HG03095 (cell line): ENCODE results near the gene AOPEP.
"Not testable (repeated sequence)": the region's sequence is repeated elsewhere in the genome, so short reads cannot be mapped to it uniquely, and the experiment has no call there.

Experiments used
- ATAC-seq: cut with Tn5 transposase; IDR thresholded peaks from one replicate; pipeline ENCODE4 v1.9.1; 2021; ENCODE audit warnings: moderate library complexity; ENCODE audit not compliant: unreplicated experiment

Gene AOPEP

DNA sequence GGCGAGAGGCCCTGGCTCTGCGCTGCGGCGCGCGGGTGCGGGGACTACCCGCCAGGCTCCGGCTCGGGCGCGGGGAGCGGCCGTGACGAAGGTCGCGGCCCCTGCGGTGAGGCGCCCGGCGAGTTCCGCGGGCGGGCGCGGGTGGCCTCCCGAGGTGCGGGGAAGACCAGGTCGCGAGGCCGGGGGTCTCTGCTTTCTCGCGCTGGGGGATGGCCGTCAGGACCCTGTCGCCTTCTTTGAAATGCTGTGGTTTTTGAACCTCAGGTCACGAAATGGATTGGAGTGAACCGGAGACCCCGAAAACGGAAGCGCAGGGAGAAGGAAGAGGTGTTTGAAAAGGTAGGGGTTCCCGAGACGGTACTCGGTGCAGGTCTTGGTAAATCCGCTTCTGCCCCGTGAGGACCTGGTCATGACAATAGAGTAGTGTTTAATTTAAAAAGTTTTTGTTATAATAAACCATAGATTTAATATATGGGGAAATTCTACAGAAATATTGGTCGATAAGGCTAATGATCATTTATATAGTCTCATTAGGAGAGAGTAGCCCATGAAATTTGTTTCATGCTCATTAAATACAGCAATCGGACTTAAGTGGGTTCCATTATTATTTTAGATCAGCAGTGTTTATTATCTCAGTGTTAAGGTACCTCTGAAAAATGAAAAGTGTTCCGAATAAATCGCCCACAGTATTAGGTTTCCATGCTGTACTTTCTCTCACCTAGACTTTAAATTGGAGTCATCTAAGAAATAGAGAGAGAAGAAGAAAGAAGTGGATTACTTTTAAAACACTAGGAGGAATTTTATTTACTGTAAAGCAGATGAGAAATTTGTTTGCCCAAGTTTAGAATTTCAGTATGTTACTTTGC lies 279.0 kb downstream of the AOPEP start:
- no peak for ATAC-seq

DNA sequence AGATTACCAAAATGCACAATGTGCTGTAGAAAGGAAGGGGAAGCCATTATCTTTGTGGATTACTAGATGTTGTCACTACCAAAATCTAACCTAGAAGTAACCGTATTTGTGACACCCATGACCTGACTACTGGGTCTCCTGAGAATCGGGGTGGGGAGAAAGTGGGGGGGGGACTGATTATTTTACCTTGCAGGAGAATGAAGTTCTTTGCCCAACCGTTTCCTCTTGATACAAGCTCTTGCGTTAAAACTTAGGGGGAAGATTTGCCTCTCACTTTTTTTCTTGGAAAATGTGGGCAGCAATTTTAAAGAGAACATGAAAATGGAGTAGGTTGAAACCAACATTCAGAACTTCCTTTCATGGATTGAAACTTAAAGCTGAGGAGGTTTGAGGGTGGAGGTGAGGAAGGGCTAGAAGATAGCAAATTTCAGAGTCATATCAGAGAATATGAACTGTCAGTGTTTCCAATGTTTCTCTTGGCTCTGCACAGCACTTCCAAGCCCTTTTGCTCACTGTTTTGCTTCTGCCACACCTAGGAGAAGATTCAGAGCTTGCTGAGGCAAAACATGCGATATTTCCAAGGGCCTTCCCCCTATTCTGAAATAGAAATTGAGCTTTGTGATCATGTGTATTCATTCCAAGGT lies 280.8 kb downstream of the AOPEP start:
- ATAC-seq = no peak

DNA sequence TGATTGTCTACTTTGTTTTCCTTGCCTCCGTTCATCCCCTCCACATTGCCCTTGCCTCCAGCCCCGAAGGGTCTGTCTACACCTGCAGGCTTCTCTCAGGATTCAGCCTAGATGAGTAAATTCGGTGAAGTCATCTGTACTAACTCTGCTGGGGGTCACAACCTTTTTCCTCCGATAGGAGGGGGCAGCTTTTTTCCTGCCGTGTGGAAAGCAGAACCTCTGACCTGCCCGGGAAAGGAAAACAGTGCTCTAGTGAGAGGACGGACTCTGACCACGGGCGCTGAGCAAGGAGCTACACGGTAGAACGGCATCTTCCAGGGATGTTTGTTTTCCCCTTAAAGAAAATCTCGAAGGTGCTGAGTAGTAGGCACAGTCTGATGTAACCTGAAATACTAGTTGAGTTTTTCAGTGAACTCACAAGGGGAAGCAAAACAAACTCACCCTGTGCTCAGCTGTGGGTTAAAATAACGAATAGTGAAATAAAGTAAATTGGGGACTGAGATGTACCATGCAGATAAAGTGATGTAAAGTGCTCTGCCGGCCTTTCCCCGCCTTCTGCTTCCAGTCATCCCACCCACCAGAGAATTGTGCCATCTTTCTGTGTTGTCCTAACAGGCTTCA lies 281.8 kb downstream of the AOPEP start:
- ATAC-seq = no peak

DNA sequence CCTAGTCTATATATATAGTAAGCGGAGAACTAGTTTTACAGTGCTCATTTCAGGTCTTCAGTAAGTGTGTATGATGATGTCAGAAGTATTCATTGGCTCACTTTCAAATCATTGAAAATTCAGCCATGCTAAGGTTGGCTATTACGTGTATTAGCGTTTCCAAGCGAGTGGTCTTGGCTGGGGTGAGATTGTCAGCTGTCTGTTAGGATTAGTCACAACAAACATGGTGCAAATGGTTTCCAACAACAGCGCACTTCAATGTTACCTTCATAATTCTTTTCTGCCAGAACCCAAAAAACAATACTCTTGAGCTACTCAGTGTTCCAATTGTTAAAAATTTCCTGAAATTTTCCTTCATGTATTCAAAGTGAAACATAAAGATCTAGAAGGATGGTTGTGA lies 283.0 kb downstream of the AOPEP start:
- no peak for ATAC-seq

DNA sequence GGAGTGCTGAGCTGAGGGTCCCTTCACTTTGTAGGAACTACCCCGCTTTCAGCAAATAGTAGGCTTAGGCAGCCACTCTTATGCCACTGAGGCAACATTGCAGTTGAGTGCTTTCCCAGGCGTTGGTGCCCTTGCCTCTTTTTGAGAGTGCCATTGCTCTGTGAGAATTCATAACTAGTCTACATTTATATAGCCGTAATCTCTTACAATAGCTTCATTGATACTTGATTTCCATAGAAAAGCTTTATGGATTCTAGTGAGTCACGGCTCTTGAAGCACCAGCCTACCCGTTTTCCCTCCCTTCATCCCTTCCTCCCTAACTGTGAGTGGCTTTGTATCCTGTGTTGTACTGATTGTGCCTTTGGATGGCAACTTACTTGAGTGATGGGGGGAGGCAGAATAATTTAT lies 283.9 kb downstream of the AOPEP start:
- ATAC-seq = no peak

DNA sequence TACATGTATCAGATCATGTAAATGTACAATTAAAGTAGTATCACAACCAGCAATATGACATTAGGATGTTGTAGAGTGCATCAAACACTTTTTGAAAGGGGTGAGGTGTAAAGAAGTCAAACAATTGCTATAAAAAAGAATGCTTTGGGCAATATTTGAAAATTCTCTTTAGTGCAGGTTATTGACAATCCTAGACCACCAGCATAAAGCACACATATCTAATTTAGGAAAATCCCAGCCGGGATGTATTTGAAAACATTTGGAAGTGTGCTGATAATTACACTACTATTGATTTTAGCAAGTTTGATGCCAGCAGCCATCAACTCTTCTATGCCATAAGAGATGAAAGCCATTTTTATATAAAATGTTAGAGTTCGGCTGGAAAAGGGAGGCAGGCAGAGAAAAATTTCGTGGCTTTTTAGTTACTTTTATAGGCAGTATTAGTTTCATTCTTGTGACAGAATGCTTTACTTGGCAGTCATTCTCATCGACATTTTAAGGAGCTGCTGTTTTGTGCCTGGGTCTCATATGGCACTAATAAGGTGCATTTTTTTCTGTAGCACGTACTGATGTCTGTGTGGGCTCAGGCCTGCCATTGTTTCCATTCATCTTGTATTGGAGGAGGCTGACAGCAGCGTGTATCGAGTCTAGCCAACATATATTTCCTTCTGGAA lies 285.7 kb downstream of the AOPEP start:
- ATAC-seq = no peak

DNA sequence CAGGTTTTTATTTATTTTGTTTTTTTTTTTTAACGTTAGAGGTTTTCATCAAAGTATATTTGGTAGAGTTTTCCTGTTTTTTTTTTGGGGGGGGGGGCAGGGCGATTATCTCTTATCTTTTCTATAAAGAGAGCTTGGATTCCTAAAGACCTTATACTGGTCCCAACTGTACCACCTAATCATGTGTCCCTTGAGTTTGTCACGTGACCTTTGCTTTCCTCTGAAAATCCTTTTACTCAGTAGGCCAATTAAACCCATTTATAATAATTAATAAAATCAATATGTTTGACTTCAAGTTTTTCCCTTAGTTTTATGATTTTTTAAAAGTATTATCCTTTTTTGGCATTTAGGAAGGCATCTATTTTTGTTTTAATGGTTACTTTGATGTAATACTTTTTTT lies 286.4 kb downstream of the AOPEP start:
- ATAC-seq = no peak

DNA sequence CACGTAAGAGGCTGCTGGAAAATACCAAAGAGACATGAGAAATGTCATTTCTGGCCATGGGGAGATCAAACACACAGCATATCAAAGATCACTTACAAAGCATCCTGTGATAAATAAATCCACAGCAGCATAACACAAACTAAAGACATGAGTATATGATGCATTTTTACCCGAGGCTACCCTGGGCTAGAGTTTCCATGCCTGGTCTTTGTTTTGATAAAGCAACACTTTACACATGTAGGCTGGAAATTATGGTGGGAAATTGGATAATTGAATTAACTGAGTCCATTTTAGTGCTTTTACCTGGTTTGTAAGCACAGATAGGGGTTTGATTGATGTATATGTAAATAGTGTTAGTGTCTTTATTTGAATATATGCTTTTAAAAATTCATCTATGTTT lies 288.4 kb downstream of the AOPEP start:
- no peak for ATAC-seq

DNA sequence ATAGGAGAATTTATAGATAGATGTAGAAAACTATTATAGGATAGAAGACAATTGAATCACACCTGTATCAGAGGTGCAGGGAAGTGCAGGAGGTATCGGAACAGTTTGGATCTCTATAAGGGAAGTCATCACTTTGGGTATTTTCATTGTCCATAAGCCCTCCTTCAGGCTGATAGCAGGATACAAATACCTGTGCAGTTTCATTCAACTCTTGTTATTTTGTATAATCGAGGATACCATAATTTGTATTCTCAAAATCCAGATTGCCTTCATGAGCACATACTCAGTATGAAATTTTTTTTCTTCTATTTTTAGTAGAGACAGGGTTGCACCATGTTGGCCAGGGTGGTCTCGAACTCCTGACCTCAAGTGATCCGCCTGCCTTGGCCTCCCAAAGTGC lies 289.1 kb downstream of the AOPEP start:
- no peak for ATAC-seq

DNA sequence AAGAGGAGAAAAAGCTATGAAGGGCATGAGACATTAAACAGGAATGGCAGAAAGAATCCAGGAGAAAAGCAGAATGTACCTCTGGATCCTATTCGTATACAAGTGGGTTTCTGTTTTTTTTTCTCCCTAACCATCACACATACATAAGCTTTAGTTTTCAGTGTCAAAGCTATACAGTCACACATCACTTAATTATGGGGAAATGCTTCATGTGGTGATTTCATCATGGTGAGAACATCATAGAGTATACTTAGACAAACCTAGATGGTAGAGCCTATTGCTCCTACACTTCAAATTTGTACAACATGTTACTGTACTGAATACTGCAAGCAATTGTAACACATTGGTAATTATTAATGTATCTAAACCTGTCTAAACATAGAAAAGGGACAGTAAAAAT lies 290.6 kb downstream of the AOPEP start:
- ATAC-seq = no peak

DNA sequence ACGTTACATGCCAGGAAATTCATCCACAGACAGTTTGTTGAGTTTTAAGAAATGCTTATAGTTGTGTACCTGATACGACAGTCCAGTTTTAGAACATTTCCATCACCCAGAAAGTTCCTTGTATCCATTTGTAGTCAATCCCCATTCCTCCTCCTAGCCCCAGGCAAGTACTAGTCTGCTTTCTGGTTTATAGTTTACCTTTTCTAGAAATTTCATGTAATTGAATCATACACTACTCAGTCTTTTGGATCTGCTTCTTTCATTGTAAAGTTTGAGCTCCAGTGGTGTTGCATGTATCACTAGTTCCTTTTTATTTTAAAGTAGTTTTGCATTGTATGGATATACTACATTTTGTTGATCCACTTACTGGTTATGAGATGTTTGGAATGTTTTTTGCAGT lies 291.2 kb downstream of the AOPEP start:
- ATAC-seq = no peak

DNA sequence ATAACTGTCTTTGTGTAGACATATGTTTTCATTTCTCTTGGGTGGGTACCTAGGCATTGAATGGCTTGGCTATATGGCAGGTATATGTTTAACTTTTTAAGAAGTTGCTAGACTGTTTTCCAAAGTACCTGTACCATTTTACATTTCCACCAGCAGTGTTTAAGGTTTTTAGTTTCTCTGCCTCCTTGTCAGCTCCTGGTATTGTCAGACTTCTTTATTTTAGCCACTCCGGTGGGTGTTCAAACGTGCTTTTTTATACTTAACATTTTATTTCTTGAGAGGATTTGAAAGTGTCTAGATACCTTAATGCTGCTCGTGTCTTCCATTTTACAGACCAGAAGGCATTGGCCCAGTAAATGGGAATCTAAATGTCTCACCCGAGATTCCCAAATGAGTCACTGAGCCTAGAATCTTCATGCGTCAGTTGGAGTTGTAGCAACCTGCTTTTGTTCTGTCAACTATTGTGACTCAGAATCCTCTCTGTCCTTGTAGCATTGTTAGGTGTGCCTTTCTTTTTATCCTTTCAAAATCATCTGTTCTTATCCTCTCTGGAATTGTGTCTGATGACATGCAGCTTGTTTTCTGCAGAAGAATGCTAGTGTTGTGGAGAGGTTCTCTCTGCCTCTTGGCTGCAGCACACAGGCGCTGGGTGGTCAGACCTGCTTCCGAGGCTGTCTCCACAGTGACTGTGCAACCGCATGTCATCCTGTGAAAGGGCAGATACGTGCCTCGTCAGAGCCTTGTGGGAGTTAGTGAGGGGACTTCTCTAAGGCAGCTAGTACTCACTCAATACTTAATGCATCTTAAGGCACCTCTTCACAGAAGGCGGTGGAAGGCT lies 291.8 kb downstream of the AOPEP start:
- ATAC-seq = no peak

DNA sequence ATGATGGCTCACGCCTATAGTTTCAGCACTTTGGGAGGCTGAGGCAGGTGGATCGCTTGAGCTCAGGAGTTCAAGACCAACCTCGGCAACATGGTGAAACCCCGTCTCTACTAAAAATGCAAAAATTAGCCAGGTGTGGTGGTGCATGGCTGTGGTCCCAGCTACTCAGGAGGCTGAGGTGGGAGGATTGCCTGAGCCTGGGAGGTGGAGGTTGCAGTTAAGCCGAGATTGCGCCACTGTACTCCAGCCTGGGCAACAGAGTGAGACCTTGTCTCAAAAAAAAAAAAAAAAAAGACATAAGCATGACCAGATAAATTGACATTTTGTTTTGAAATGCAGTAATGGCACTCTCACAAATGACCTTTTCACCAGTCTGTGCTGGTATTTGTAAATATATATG lies 294.1 kb downstream of the AOPEP start:
- not testable (repeated sequence) for ATAC-seq

DNA sequence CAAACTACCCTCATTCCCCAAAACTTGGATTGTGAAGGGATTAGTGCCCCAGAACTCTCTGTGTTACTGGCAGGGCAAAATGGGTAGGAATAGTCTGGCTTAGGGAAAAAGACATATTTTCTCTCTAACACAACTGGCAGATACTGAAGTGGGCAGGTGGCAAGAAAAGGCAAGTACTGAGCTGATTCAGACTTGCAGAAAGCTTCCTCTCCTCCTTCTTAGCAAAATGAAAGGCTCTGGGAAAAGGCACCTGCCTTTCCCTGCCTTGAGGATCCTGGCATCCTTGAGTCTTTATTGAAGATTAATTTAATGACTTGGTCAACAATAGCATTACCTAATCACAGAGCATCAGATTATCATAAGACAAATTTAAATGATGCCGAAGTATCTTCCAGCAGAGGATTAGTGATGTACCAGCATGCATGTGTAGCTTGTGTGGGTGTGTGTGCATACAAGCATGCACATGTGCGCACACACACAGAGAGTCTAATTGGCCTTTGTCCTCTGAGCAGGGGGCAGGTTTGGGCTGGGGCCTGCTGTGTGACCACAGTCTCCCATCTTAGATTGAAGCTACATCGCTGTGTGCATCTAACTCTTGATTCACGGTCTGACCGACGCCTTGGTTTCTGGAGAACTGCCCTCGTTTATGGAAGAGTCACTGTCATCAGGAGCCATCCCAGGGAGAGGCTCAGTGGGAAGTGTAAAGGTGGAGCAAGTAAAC lies 294.8 kb downstream of the AOPEP start:
- ATAC-seq = no peak

DNA sequence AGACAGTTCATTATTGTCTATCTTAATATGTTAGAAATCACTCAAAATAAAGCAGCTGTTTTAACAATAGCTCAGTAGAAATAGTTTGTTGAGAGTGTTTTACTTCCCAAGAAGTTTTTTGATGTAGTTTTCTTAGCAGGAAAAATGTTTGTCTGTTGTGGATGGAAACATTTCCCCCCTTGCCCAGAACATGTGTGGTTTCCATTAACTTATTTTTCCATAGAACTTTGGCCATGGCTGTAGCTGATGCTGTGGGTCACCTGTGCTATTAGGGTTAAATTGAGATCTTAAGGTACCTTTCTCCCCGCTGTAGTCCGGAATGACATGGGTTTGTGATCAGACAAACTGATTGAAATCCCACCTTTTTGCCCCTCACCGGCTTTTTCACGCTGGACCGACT lies 296.2 kb downstream of the AOPEP start:
- no peak for ATAC-seq

DNA sequence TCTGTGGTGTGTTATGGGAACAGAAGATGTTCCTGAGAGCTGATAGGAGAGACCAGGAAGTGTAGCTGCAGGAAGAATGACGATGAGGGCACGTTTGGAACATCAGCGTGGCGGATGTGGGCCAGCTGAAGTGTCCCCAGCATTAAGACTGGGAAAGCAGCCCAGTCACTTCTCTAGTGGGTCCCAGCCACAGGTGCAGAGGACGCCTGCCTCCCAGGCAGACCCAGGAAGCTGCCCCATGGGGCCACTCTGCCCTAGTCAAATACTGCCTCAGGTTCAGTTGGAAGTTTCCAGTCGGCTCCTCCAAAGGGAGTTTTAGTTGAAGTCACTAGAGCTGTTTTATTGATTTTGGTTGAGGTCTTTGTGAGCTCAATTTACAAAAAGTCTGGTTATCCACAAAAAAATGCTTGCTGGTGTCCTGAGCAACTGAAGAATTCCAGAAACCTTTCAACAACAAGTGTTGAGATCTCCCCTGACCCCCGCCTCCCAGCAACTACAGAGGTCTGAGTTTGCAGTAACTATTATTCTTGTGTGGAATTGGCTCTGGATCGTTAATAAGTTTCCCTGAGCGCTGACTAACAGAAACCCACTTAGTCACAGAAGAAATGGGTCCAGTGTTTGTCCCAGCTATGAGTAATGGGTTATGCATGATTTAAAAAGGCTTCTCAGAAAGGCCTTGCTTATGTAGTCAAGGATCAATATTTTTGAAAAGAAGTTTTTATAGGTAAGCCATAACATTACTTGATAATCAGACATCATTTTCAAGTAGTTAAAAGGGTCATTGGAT lies 296.9 kb downstream of the AOPEP start:
- ATAC-seq = no peak

DNA sequence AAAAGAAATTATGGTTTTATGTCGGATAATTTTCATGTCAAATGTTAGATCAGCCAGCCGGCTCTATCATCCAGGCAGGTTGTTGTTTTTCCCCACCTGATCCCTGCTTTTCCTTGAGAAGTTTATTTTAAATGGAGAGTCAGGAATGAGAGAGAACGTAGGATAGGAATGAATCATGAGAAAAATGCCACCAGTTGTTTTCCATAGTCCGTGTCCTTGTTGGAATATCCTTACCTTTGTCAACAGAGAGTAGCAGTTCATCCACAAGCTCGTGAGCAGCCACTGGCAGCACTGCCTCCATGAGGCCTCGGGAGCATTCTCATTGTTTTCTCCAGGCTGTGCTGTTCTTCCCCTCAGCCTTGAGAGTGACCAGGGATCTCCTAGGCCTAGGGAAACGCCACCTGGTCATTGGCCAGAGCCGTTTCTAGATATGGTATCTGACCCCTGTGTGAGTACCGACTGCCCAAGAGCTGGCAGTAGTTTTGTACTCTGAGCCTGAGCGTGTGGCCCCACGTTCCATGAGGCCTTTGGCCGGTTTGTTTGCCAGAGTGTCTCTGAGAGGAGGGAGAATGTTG lies 297.7 kb downstream of the AOPEP start:
- no peak for ATAC-seq

DNA sequence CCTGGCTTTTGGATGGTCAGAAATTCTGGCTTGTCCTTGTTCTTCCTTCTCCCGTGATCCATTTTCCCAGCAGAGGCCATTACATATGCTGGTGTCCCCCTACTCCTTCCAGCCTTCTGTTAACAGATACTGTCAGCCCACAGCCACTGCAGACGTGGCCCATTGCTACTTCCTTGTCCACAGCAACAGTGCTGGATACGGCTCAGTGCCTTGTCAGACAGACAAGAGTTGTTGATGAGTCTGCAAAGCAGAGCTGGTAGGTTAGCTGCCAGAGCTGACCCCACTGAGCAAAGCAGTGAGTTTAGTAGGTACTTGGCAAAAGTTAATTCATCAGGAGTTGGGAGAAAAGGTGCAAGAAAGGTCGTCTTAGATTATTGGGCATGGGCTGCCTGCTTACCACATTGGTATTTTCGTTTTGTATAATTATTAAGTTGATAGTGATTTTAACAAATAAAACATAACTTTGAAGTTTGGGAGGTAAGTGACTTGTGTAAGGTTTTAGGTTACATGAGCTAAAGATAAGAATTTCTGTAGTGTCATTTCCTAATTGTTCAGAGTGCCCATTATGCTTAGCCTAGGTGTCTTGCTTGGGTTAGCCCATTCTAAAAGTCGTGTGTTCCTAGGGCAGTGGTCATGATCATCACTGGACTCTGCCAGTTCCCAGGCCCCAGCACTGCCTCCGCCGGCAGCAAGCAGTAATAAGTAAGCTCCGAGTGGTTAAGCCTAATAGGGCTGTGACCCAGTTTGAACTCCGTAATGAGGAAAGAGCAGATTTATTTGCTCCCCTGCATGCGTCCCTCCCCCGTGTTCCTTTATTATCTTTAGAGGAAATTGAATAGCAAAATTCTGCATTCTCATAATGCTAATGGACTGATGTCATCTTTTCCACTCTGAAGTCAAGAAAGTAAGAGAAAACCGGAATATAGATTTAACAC lies 299.0 kb downstream of the AOPEP start:
- ATAC-seq = no peak
